Measurements from ENCODE around the gene LRIG2.
"Not testable (repeated sequence)": the region's sequence is repeated elsewhere in the genome, so short reads cannot be mapped to it uniquely, and the experiment has no call there.

Gene LRIG2, protein sequence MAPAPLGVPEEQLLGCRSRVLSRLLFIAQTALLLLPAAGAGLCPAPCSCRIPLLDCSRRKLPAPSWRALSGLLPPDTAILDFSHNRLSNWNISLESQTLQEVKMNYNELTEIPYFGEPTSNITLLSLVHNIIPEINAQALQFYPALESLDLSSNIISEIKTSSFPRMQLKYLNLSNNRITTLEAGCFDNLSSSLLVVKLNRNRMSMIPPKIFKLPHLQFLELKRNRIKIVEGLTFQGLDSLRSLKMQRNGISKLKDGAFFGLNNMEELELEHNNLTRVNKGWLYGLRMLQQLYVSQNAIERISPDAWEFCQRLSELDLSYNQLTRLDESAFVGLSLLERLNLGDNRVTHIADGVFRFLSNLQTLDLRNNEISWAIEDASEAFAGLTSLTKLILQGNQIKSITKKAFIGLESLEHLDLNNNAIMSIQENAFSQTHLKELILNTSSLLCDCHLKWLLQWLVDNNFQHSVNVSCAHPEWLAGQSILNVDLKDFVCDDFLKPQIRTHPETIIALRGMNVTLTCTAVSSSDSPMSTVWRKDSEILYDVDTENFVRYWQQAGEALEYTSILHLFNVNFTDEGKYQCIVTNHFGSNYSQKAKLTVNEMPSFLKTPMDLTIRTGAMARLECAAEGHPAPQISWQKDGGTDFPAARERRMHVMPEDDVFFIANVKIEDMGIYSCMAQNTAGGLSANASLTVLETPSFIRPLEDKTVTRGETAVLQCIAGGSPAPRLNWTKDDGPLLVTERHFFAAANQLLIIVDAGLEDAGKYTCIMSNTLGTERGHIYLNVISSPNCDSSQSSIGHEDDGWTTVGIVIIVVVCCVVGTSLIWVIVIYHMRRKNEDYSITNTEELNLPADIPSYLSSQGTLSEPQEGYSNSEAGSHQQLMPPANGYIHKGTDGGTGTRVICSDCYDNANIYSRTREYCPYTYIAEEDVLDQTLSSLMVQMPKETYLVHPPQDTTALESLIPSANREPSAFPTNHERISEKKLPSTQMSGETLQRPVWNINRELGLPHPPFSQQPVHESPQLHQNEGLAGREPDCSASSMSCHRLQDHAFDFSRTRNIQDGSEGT

GRCh38 chr1:113072757-113073478, at the start of gene LRIG2:
TSS of gene LRIG2 (plus strand) at chr1:113073198. CDS start at chr1:113073407, 209 bp downstream.
- DNase-seq, result peak; percentile 99

GRCh38 chr1:113023316-113023715, 49.7 kb upstream of the LRIG2 start:
- DNase-seq, result not testable (repeated sequence)

DNA sequence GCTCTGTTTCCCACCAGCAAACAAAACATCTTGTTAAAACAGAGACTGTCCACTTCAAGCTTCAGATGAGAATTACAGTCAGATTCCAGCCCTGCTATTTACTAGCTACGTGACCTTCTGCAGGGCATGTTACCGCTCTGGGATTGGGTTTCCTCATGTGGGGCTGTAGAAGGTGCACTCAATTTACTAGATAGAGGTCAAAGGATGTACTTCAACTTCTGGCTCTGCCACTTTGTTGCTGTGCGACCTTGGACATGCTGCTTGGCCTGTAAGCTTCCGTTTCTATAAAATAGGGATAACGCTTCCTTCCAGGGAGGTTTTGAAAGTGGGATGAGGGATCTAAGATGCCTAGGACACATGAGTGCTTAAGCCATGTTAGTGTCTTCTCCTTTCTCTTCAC, 46.0 kb upstream of the LRIG2 start:
- DNase-seq, result no peak

GRCh38 chr1:113027449-113027848, 45.5 kb upstream of the LRIG2 start:
- no peak for DNase-seq

- no peak for DNase-seq
These were observed 43.2 kb upstream of the LRIG2 start for GRCh38 chr1:113029822-113030221.

- DNase-seq, result no peak
These were observed 41.6 kb upstream of the LRIG2 start for GRCh38 chr1:113031171-113031933.

- DNase-seq, result no peak
These were observed 37.9 kb upstream of the LRIG2 start for GRCh38 chr1:113035086-113035485.

DNA sequence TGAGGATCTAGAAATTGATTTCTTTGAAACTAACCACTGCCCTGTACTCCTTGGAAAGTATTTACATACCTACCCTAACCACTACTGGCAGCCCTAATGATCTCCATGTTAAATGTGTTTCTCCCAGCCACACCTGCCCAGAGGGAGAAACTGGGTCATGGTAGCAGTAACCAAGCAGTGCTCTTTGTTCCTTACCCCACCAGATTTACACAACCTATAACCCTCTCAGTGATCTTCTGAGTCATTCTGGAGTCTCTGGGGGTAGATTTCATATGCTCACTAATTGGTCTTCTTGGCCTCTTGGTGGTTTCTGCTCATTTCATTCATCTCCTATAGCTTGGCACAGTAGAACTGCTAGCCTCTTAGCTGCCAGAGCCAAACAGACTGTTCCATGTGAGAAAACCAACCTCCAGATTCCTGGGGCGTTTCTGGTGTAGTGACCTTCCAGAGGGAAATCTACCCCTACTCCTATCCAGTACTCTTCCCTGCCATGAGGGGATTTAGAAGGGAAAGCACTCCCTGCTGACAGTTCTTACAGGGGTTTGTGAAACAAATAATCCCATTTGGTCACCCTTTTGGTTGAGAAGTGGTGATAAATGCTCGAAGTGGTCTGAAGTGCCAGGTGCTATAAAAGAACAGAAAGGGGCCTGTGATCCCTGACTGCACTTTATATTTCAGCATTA, 36.2 kb upstream of the LRIG2 start:
- no peak for DNase-seq

DNA sequence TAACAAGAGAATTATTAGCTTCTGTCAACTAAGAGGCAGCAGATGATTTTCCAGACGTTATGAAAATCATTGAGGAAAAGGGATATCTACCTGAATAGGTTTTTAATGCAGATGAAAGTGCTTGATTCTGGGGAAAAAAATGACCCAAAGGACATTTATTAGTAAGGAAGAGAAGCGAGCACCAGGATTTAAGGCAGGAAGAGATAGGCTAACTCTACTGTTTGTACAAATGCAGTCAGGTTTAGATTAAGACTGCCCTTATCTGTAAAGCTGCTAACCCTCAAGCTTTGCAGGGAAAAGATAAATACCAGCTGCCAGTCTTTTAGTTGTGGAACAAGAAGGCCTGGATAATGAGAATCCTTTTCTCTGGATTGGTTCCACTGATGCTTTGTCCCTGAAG, 33.0 kb upstream of the LRIG2 start:
- no peak for DNase-seq

DNA sequence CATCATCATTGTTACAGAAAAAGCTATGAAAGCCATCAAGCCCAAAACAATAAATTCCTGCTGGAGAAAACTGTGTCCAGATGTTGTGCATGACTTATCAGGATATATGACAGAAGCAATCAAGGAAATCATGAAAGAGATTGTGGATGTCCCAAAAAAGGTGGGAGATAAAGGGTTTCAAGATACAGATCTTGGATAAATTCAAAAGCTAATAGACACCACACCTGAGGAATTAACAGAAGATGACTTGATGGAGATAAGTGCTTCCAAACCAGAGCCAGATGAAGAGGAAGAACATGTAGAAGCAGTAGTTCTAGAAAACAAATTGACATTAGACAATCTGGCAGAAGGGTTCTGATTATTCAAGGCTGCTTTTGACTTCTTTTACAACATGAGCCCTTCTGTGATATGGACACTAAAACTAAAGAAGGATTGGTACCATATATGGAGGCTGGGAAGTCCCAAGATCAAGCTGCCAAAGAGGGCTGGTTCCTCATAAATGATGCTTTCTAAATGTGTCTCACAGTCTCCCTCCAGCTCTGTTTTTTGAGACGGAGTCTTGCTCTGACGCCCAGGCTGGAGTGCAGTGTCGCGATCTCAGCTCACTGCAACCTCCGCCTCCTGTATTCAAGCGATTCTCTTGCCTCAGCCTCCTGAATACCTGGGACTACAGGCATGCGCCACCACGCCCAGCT, 32.1 kb upstream of the LRIG2 start:
- no peak for DNase-seq

GRCh38 chr1:113041569-113042284, 31.3 kb upstream of the LRIG2 start:
- no peak for DNase-seq

DNA sequence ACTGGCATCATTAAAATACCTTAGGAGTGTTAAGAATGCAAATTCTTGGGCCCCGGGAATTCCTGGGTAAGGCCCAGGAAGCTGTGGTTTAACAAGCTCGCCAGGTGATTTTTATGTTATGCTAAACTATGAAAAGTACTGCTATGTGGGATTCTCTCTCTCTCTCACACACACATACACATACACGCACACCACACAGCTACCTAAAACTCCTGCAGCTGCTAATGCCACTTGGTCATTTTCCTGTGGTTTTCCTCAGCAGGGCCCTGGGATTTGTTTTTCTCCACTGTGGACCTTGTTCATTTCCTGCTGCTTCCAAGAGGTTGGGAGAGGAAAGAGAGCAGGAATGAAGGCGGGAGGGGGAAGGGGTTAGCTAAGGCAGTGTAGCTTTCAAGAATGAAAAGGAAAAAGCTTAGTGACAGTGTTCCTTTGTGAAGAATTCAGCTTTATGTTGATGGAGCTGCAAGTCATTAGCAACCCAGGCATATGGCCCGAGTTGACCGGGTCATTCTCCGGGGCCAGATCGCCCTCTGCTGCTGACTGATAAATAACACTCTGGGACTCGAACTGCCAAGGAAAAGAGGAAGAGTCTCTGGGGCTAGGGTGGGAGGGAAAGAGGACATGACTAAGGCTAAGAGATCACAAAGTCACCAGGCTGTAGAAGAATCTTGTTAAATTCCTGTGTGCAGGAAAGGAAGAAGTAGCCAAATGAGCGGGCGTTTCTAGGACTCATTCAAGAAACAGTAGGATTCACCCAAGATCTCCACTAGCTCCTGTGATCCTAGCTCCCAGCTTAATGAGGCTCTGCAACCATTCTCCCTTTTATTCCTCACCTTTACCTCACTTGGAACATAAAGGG, 30.5 kb upstream of the LRIG2 start:
- peak; percentile 20 for DNase-seq

GRCh38 chr1:113043144-113043488, 29.9 kb upstream of the LRIG2 start:
- not testable (repeated sequence) for DNase-seq

DNA sequence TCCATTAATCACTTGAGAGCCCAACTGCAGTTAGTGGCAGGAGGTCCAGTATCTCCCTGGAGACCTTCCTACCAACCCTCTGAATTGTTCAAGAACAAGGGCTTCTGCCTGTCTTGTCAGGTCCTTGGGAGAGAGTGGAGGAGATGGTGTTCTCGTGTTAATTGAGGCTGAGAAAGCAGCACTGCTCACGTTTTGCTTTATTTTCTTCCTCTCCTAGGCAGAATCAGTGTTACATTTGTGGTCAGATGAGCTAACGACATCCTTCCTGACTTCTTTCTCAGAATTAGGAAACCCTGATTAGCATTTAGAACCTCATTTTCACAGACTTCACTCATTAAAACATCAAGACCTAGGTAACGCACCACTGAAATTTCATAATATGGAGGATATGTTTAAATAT, 26.4 kb upstream of the LRIG2 start:
- DNase-seq, result no peak

- no peak for DNase-seq
These were observed 24.9 kb upstream of the LRIG2 start for GRCh38 chr1:113048064-113048463.

DNA sequence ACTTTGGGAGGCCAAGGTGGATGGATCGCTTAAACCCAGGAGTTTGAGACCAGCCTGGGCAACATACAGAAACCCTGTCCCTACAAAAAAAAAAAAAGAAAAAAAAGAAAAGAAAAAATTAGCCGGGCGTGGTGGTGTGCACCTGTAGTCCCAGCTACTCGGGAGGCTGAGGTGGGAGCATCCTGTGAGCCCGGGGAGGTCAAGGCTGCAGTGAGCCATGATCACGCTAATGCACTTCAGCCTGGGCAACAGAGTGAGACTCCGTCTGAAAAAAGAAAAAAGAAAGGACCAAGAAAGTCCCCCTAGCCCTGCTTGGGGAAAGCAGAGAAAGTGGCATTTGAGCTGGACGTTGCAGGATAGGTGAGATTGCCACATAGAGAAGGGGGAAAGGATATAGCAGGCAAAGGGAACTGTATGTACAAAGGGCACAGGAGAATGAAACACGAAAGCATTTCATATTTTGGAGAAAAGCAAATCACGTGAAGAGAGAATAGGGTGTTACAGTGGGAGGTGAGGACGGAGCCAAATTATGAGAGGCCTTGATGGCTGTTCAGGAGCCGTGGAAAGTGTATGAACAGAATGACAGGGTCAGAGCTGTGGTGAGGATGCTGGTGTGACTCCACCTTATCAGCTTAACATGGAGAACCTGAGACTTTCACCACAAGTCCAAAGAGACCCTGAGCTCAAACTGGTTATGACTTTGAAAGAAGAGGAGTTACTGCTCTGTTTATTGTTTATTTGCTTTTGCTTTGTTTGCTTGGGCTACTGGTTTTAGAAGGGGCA, 19.5 kb upstream of the LRIG2 start:
- DNase-seq, result no peak

DNA sequence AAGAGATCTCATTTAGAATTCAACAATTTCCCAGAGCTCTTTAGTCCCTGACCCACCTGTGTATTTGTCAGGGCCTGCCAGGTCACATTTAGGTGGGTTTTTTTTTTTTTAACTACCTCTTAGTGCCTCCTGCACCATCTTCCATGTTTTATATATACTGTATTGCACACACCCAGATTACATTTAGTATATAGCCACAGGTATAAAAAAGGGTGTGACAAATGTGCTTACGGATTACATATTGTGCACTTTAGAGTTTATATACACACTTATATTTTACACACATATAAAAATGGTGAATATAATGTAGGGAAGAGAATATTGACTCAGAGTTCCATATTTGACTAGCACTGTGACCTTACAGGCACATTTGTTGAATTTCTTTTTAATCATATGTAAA, 17.4 kb upstream of the LRIG2 start:
- DNase-seq, result no peak

- DNase-seq, result no peak
These were observed 16.0 kb upstream of the LRIG2 start for GRCh38 chr1:113057006-113057405.

Data from activated naive CD4-positive, alpha-beta T cell treated with Interleukin-2 at 50 U/mL for 16 hours (primary cell).